ENCODE measurements around the gene AHCTF1.

DNA sequence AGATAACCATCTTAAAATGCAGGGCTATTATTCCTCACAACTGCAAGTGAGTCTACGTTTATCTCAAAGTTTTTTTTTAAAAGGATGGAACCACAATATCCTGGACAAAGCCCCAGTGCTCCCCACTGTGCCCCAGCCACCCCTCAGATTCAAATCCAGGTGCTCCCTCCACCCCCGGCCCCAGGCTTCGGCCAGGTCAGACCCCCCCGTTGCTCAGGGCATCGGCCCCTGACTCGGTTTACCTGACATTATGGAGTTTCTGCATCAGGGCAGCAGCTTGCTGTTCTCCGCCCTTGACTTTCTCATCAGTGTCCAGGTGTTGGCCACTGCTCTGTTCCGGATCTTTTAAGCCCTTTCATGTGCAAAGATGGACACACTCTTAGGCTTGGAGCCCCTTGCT is 134.6 kb downstream of the AHCTF1 start:
- TF ChIP-seq POLR2A (IDR thresholded peaks at IDR 0.05) (no peak), CTCF (IDR thresholded peaks at IDR 0.05) (no peak)

Data from right lobe of liver (tissue), 4 donors.